Chondrocyte (in vitro differentiated cells): Measurements from ENCODE around the gene UBE4B. TPM values are rescaled to one million over a fixed set of nuclear protein-coding genes. Genes with fewer than 3 reads are reported as not detected.

Experiments
- DNase-seq: peaks from one replicate; pipeline ENCODE4 v3.0.0; 2021; ENCODE audit warnings: mixed read lengths, low spot score
- H3K27ac Mint-ChIP-seq: one replicate; pipeline ENCODE4 v1.8.0; 2021; ENCODE audit warnings: mild to moderate bottlenecking, moderate library complexity, mixed read lengths; ENCODE audit not compliant: unreplicated experiment
- H3K27me3 Mint-ChIP-seq: 2 replicates; pipeline ENCODE4 v1.8.0; 2021; ENCODE audit warnings: low read depth, mixed read lengths
- H3K36me3 Mint-ChIP-seq: 2 replicates; pipeline ENCODE4 v1.8.0; 2021; ENCODE audit warnings: low read depth, mixed read lengths
- H3K4me1 Mint-ChIP-seq: 2 replicates; pipeline ENCODE4 v1.8.0; 2021; ENCODE audit warnings: low read depth, mild to moderate bottlenecking, mixed read lengths
- H3K4me3 Mint-ChIP-seq: one replicate; pipeline ENCODE4 v1.8.0; 2021; ENCODE audit warnings: mild to moderate bottlenecking, moderate library complexity, mixed read lengths; ENCODE audit not compliant: unreplicated experiment
- H3K9me3 Mint-ChIP-seq: 2 replicates; pipeline ENCODE4 v1.8.0; 2021; ENCODE audit warnings: low read depth, mixed read lengths
- total RNA-seq: library from RNA; stranded (reverse); gene quantifications from 3 replicates; pipeline ENCODE4 v1.2.1, GENCODE V29; 2021
- TF ChIP-seq, protein P1 (sequence below): fragments of 200-600 bp; sonication (generic); IDR thresholded peaks from 2 replicates; pipeline ENCODE4 v1.5.0; 2021; ENCODE audit warnings: antibody characterized with exemption, mild to moderate bottlenecking, moderate library complexity

The UBE4B gene
- total RNA-seq, 1 donor from 2014 or later = 47.1 TPM

DNA sequence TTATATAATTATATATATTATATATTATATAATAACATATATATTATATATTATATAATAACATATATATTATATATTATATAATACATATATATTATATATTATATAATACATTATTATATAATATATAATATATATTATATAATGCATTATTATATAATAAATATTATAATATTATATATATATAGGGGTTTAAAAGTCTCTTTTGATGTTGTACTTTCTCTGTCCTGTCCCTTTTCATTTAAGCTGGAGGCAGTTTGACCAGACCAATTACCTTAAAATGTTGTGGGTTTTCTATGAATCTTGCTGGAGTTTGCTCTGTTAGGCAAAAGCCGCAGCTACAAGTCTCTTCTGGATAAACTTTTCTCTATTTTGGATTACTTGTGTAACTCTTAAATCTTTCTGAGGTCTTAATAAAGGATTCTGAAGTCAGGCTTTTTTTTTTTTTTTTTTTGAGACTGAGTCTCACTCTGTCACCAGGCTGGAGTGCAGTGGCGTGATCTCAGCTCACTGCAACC, 155.4 kb downstream of the UBE4B start:
- Mint-ChIP-seq H3K4me3 (no peak overlapping the region), H3K27me3 (peaks cover under 1% of the 10 kb centered on the region), H3K9me3 (peaks cover 3% of the 10 kb centered on the region), H3K4me1 (no peaks in the 10 kb centered on the region), H3K27ac (no peak overlapping the region), H3K36me3 (peaks cover 6% of the 10 kb centered on the region)
- TF ChIP-seq, protein P1, sequence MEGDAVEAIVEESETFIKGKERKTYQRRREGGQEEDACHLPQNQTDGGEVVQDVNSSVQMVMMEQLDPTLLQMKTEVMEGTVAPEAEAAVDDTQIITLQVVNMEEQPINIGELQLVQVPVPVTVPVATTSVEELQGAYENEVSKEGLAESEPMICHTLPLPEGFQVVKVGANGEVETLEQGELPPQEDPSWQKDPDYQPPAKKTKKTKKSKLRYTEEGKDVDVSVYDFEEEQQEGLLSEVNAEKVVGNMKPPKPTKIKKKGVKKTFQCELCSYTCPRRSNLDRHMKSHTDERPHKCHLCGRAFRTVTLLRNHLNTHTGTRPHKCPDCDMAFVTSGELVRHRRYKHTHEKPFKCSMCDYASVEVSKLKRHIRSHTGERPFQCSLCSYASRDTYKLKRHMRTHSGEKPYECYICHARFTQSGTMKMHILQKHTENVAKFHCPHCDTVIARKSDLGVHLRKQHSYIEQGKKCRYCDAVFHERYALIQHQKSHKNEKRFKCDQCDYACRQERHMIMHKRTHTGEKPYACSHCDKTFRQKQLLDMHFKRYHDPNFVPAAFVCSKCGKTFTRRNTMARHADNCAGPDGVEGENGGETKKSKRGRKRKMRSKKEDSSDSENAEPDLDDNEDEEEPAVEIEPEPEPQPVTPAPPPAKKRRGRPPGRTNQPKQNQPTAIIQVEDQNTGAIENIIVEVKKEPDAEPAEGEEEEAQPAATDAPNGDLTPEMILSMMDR = no peak
- no peak for DNase-seq

DNA sequence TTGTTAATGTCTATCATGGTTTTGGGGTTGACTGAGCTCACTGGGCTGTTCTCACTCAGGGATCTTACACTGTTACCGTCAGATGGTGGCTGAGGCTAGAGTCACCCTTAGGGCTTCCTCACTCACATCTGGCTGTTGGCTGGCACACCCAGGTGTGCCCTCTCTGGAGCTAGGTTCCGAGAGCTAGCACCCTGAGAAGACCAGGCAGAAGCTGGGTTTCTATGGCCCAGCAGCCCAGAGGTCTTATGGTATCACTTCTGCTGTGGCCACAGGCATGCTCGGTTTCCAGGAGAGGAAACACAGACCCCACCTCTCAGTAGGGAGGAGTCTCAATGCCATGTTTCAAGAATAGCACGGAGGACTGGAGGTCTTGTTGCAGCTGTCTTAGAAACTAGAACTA, 156.9 kb downstream of the UBE4B start:
- peaks cover 2% of the 10 kb centered on the region for H3K36me3 Mint-ChIP-seq
- DNase-seq = no peak
- peaks cover 10% of the 10 kb centered on the region for H3K27me3 Mint-ChIP-seq
- peaks cover 3% of the 10 kb centered on the region for H3K4me1 Mint-ChIP-seq
- H3K27ac Mint-ChIP-seq = no peak overlapping the region
- H3K4me3 Mint-ChIP-seq = no peak overlapping the region
- H3K9me3 Mint-ChIP-seq = peaks cover 3% of the 10 kb centered on the region
- TF ChIP-seq, protein P1 = no peak

DNA sequence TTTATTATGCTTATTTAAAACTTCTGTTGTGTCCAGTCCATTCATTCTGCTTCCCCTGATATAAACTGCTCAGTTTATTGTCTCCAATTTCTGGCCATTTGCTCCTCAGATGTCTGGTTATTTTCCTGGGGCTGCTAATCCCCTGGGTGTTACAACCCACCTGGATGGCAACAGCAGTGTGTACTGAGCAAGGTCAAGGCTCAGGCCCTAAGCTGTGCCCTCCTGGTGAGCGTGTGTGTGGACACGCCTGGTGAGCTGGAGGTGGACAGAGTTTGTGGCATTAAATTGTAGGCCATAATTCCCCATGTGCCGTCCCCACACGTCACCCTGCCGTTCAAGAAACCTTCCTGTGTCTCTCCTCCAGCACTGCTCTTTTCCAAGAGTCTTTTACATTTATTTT, 159.5 kb downstream of the UBE4B start:
- Mint-ChIP-seq H3K9me3 (peaks cover 3% of the 10 kb centered on the region), H3K4me1 (peaks cover 3% of the 10 kb centered on the region), H3K27me3 (peaks cover 10% of the 10 kb centered on the region), H3K27ac (no peak overlapping the region), H3K4me3 (no peak overlapping the region), H3K36me3 (peaks cover 2% of the 10 kb centered on the region)
- TF ChIP-seq, protein P1 = no peak
- DNase-seq = no peak

DNA sequence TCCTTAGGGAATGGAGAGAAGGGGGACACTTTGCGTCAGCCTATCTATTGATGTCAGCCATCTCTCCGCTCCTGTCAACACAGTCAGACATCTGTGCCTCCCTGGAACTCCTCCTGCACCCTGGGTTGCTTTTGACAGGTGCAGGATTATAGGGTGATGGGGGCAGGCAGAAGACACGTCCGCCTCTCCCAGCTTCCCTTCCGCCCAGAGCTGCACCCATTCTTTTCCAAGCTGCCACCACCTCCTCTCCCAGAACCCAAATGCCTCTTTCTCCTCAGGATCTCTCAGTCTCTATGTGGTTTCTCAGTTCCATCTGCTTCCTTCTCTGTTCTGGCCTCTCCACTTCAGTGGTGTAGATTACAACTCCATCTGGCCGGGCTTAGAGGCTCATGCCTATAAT, 160.5 kb downstream of the UBE4B start:
- Mint-ChIP-seq H3K9me3 (peaks cover 3% of the 10 kb centered on the region), H3K27me3 (peaks cover 10% of the 10 kb centered on the region), H3K27ac (no peak overlapping the region), H3K36me3 (peaks cover 2% of the 10 kb centered on the region), H3K4me1 (peaks cover 3% of the 10 kb centered on the region), H3K4me3 (no peak overlapping the region)
- no peak for DNase-seq
- TF ChIP-seq, protein P1 = no peak

DNA sequence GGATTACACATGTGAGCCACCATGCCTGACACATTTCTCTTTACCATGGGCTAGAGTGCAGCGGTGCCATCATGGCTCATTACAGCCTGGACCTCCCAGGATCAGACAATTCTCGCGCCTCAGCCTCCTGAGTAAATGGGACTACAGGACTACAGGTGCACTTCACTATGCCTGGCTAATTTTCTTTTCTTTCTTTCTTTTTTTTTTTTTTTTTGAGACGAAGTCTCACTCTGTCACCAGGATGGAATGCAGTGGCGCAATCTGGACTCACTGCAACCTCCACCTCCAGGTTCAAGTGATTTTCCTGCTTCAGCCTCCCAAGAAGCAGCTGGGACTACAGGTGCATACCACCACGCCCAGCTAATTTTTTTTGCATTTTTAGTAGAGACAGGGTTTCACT, 162.8 kb downstream of the UBE4B start:
- H3K9me3 Mint-ChIP-seq = no peaks in the 10 kb centered on the region
- no peaks in the 10 kb centered on the region for H3K36me3 Mint-ChIP-seq
- H3K27me3 Mint-ChIP-seq = peaks cover 10% of the 10 kb centered on the region
- H3K4me1 Mint-ChIP-seq = peaks cover 3% of the 10 kb centered on the region
- no peak overlapping the region for H3K27ac Mint-ChIP-seq
- TF ChIP-seq, protein P1 = no peak
- no peak overlapping the region for H3K4me3 Mint-ChIP-seq
- no peak for DNase-seq
